ENCODE measurements around the gene RPL36AL. TPM values are rescaled to one million over a fixed set of nuclear protein-coding genes. Genes with fewer than 3 reads are reported as not detected.

RPL36AL gene
- total and polyA plus RNA-seq, 10 of the 15 experiments (the other 5 are each of a cell fraction or from before 2014, with no cell fraction given): 222 to 1,379 (median 545) TPM

- TF ChIP-seq NKRF (conservative IDR thresholded peaks at IDR 0.05) (peak; percentile 91), ZNF622 (IDR thresholded peaks at IDR 0.05) (no peak), HCFC1 (IDR thresholded peaks at IDR 0.05; ENCODE audit: low read length) (no peak), EZH2 (IDR thresholded peaks at IDR 0.05; ENCODE audit: borderline replicate concordance, control insufficient read depth, low read depth, low read length) (no peak), STAT1 (conservative IDR thresholded peaks at IDR 0.05) (no peak; the same call in 1 of the 2 replicates), MYC (IDR thresholded peaks at IDR 0.05; ENCODE audit: insufficient read depth, insufficient read length, insufficient replicate concordance, low read length, severe bottlenecking) (peak; percentile 21), PAX8 (IDR thresholded peaks at IDR 0.05) (no peak), NR2F1 (conservative IDR thresholded peaks at IDR 0.05) (peak; percentile 10; the same call in 1 of the 2 replicates), MYB (IDR thresholded peaks at IDR 0.05; ENCODE audit: borderline replicate concordance, low read depth, low read length) (no peak), PAX5 (IDR thresholded peaks at IDR 0.05; ENCODE audit: borderline replicate concordance, low read depth, low read length) (no peak)
Observed at GRCh38 chr14:49634547-49635334, 14.3 kb upstream of the RPL36AL start, which contains the start of gene DNAAF2 (continued).
